Astrocyte (in vitro differentiated cells and primary cell): ENCODE results near the gene MKS1. TPM values are rescaled to one million over a fixed set of nuclear protein-coding genes. Genes with fewer than 3 reads are reported as not detected.

Source experiments
- DNase-seq: peaks from one replicate; pipeline ENCODE4 v3.0.0-alpha.2; 2010; ENCODE audit warnings: low read depth
- FAIRE-seq: peaks from 2 replicates; lab custom pipeline; 2011; peaks lifted over from hg19 to GRCh38; lab: Jason Lieb, UNC
- H2AFZ ChIP-seq: 2 replicates; pipeline ENCODE4 v1.6.0; 2012; ENCODE audit warnings: low read depth, low read length, inconsistent platforms
- H3K27ac ChIP-seq: 2 replicates; pipeline ENCODE4 v1.5.1; 2011; ENCODE audit warnings: low read depth, low read length, inconsistent platforms
- H3K27me3 ChIP-seq: 2 replicates; pipeline ENCODE4 v1.6.0; 2011; ENCODE audit warnings: low read length, inconsistent platforms; ENCODE audit not compliant: insufficient read depth
- H3K36me3 ChIP-seq: 2 replicates; pipeline ENCODE4 v1.5.1; 2011; ENCODE audit warnings: low read length, inconsistent platforms; ENCODE audit not compliant: insufficient read depth
- H3K4me1 ChIP-seq: 2 replicates; pipeline ENCODE4 v1.5.1; 2011; ENCODE audit warnings: low read length, inconsistent platforms; ENCODE audit not compliant: insufficient read depth
- H3K4me2 ChIP-seq: 2 replicates; pipeline ENCODE4 v1.6.0; 2012; ENCODE audit warnings: low read length, inconsistent platforms
- H3K4me3 ChIP-seq: 2 replicates; pipeline ENCODE4 v1.5.1; 2011; ENCODE audit warnings: low read depth, mild to moderate bottlenecking, low read length, inconsistent platforms; ENCODE audit not compliant: insufficient read depth
- H3K79me2 ChIP-seq: 2 replicates; pipeline ENCODE4 v1.6.0; 2012; ENCODE audit warnings: mild to moderate bottlenecking, low read length, inconsistent platforms; ENCODE audit not compliant: insufficient read depth
- H3K9ac ChIP-seq: 2 replicates; pipeline ENCODE4 v1.6.0; 2012; ENCODE audit warnings: mild to moderate bottlenecking, low read length, inconsistent platforms
- H3K9me3 ChIP-seq: 2 replicates; pipeline ENCODE4 v1.5.1; 2012; ENCODE audit warnings: low read depth, mild to moderate bottlenecking, low read length, inconsistent platforms; ENCODE audit not compliant: insufficient read depth
- H4K20me1 ChIP-seq: 2 replicates; pipeline ENCODE4 v1.6.0; 2012; ENCODE audit warnings: low read length, inconsistent platforms; ENCODE audit not compliant: insufficient read depth
- H3K27ac Mint-ChIP-seq: one replicate; pipeline ENCODE4 v1.8.0; 2021; ENCODE audit warnings: mild to moderate bottlenecking, mixed read lengths; ENCODE audit not compliant: unreplicated experiment
- H3K27me3 Mint-ChIP-seq: one replicate; pipeline ENCODE4 v1.8.0; 2021; ENCODE audit warnings: low read depth, mixed read lengths; ENCODE audit not compliant: unreplicated experiment
- H3K36me3 Mint-ChIP-seq: one replicate; pipeline ENCODE4 v1.8.0; 2021; ENCODE audit warnings: low read depth, mixed read lengths; ENCODE audit not compliant: unreplicated experiment
- H3K4me1 Mint-ChIP-seq: one replicate; pipeline ENCODE4 v1.8.0; 2021; ENCODE audit warnings: low read depth, mixed read lengths; ENCODE audit not compliant: unreplicated experiment
- H3K4me3 Mint-ChIP-seq: one replicate; pipeline ENCODE4 v1.8.0; 2021; ENCODE audit warnings: mild to moderate bottlenecking, moderate library complexity, mixed read lengths; ENCODE audit not compliant: unreplicated experiment
- H3K9me3 Mint-ChIP-seq: one replicate; pipeline ENCODE4 v1.8.0; 2021; ENCODE audit warnings: mild to moderate bottlenecking, mixed read lengths; ENCODE audit not compliant: unreplicated experiment
- EZH2 ChIP-seq: IDR thresholded peaks from 2 replicates; pipeline ENCODE4 v1.6.1; 2012; ENCODE audit warnings: mild to moderate bottlenecking, low read length, inconsistent platforms; ENCODE audit not compliant: insufficient read depth
- total RNA-seq: library from RNA; stranded (reverse); gene quantifications from 2 replicates; pipeline ENCODE4 v1.2.1, GENCODE V29; 2021
- TF ChIP-seq, protein P1 (sequence below): IDR thresholded peaks from 2 replicates; pipeline ENCODE4 v1.5.1; 2011; ENCODE audit warnings: low read depth, mild to moderate bottlenecking, inconsistent platforms, low read length, moderate library complexity; ENCODE audit not compliant: insufficient read depth

The MKS1 gene
- total RNA-seq, 1 donor from 2014 or later: 12.0 TPM

DNA sequence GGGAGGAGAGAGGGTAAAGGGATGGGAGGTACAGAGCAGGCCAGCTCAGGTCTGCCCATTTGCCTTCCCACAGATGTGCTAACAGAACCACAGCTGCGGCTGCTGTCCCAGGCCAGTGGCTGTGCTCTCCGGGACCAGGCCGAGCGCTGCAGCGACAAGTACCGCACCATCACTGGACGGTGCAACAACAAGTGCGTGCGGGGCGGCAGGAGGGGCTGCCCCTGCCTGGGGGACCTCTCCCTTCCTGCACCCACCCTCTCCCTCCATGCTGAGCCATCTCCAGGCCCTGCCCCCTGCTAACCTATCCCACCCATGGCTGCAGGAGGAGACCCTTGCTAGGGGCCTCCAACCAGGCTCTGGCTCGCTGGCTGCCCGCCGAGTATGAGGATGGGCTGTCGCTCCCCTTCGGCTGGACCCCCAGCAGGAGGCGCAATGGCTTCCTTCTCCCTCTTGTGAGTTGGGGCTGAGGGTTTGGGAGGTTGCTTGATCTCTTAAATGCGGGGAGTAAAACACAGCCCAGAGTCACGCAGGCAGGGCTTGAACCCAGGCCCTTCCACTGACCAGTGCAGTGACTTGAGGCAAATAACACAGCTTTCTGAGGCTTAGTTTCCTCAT lies 25.3 kb downstream of the MKS1 start:
- Mint-ChIP-seq H3K36me3 (no peaks in the 10 kb centered on the region), H3K9me3 (peaks cover 1% of the 10 kb centered on the region), H3K4me3 (no peak overlapping the region), H3K4me1 (no peaks in the 10 kb centered on the region), H3K27ac (no peak overlapping the region), H3K27me3 (peaks cover 55% of the 10 kb centered on the region)
- Histone ChIP-seq H3K36me3 (no peaks in the 10 kb centered on the region), H3K4me2 (no peak overlapping the region), H4K20me1 (no peaks in the 10 kb centered on the region), H3K9ac (no peak overlapping the region), H3K27ac (no peak overlapping the region), H3K9me3 (no peaks in the 10 kb centered on the region), H3K27me3 (peaks cover 10% of the 10 kb centered on the region), H2AFZ (no peak overlapping the region), H3K4me3 (no peak overlapping the region), H3K79me2 (no peaks in the 10 kb centered on the region), H3K4me1 (peaks cover 10% of the 10 kb centered on the region)
- TF ChIP-seq EZH2: no peak
- TF ChIP-seq, protein P1, sequence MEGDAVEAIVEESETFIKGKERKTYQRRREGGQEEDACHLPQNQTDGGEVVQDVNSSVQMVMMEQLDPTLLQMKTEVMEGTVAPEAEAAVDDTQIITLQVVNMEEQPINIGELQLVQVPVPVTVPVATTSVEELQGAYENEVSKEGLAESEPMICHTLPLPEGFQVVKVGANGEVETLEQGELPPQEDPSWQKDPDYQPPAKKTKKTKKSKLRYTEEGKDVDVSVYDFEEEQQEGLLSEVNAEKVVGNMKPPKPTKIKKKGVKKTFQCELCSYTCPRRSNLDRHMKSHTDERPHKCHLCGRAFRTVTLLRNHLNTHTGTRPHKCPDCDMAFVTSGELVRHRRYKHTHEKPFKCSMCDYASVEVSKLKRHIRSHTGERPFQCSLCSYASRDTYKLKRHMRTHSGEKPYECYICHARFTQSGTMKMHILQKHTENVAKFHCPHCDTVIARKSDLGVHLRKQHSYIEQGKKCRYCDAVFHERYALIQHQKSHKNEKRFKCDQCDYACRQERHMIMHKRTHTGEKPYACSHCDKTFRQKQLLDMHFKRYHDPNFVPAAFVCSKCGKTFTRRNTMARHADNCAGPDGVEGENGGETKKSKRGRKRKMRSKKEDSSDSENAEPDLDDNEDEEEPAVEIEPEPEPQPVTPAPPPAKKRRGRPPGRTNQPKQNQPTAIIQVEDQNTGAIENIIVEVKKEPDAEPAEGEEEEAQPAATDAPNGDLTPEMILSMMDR: no peak
- no peak for FAIRE-seq
- no peak for DNase-seq

DNA sequence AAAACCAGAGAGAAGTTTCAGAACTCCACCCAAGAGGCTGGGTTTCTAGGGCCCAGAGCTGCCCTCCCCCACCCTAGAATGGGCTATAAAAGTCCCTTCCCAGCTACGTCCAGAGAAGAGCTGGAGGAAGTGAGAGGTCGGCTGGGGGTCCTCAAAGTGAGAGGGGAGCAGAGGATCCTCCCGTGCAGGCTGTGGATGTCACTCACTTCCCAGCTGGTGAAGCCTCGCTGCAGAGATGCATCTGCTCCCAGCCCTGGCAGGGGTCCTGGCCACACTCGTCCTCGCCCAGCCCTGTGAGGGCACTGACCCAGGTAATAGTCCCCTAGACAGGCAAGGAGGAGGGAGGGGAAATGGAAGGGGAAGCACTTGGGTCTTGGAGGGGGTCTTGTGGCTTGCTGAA lies 26.4 kb downstream of the MKS1 start, which contains the start of gene EPX:
Gene EPX (plus strand): TSS at position 115 of the 400 bp plus-strand sequence. CDS start 121 bp downstream, at position 236.
- no peaks in the 10 kb centered on the region for H3K4me1 Mint-ChIP-seq
- Histone ChIP-seq H3K9me3 (no peaks in the 10 kb centered on the region), H3K4me3 (no peak within 1 kb of the TSS), H4K20me1 (no peaks in the 10 kb centered on the region), H3K9ac (no peak within 1 kb of the TSS), H3K79me2 (no peaks in the 10 kb centered on the region), H3K36me3 (no peaks in the 10 kb centered on the region), H3K27me3 (peaks cover 11% of the 10 kb centered on the region), H3K27ac (no peak within 1 kb of the TSS), H3K4me1 (peaks cover 10% of the 10 kb centered on the region), H3K4me2 (no peak within 1 kb of the TSS), H2AFZ (no peak within 1 kb of the TSS)
- TF ChIP-seq EZH2: no peak
- TF ChIP-seq, protein P1: no peak
- H3K9me3 Mint-ChIP-seq: peaks cover 1% of the 10 kb centered on the region
- no peak within 1 kb of the TSS for H3K27ac Mint-ChIP-seq
- no peak for DNase-seq
- H3K27me3 Mint-ChIP-seq: peaks cover 53% of the 10 kb centered on the region
- no peak within 1 kb of the TSS for H3K4me3 Mint-ChIP-seq
- no peak for FAIRE-seq
- H3K36me3 Mint-ChIP-seq: no peaks in the 10 kb centered on the region

DNA sequence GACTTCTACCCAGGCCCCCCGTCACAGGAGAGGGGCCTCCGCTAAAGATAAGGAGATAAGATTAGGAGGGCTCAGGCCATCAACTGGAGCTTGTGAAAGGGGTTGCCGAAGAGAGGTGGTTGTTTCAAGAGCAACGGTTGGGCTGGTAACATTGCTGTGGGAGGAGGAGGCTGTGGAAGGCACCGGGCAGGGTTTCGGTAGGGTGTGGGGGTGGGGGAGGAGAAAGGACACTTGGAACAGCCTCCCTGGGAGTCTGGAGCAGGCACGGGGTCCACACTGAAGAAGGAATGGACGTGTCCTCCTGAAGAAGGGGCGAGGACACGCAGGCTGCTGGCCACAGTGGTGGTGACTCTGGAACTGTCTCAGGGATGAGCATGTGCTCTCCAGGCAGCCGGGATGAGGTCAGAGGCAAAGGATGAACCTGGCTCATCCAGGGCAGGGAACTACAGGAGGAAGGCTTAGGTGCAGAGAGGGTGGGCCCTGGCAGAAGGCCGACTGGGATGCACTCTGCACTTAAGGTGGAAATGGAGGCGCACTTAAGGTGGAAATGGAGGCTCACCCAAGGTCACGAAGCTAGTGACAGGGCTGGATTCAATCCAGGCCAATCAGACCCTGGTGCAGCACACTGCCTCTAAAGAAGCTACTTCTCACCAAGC lies 27.7 kb downstream of the MKS1 start:
- H3K9me3 ChIP-seq: no peaks in the 10 kb centered on the region
- H3K27ac Mint-ChIP-seq: no peak overlapping the region
- TF ChIP-seq EZH2: no peak
- TF ChIP-seq, protein P1: no peak
- no peak for DNase-seq
- H3K4me3 ChIP-seq: no peak overlapping the region
- H3K36me3 ChIP-seq: no peaks in the 10 kb centered on the region
- H3K9ac ChIP-seq: no peak overlapping the region
- H3K79me2 ChIP-seq: no peaks in the 10 kb centered on the region
- H3K4me2 ChIP-seq: no peak overlapping the region
- peaks cover 48% of the 10 kb centered on the region for H3K27me3 Mint-ChIP-seq
- no peak overlapping the region for H2AFZ ChIP-seq
- H3K4me1 Mint-ChIP-seq: no peaks in the 10 kb centered on the region
- H3K9me3 Mint-ChIP-seq: peaks cover 1% of the 10 kb centered on the region
- peaks cover 10% of the 10 kb centered on the region for H3K4me1 ChIP-seq
- no peaks in the 10 kb centered on the region for H4K20me1 ChIP-seq
- H3K27ac ChIP-seq: no peak overlapping the region
- FAIRE-seq: no peak
- no peak overlapping the region for H3K4me3 Mint-ChIP-seq
- H3K36me3 Mint-ChIP-seq: no peaks in the 10 kb centered on the region
- H3K27me3 ChIP-seq: peaks cover 8% of the 10 kb centered on the region
